ENCODE data around the gene RNF151.

The RNF151 gene

DNA sequence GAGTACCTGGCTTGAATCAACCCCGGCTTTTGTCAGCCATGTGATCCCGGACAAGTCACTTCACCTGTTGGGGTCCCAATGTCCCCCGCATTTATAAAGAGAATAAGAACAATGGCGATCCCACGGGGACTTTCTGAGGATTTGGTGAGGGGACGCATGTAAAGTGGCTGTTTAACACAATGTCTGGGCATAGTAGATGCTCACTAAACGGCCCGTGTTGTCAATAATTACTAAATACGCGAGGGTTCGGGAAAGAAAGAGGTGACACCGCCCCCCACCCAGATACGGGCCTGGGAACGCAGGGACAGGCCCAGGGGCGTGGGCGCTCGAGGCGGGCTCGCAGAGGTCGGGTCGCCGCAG is 24.9 kb downstream of the RNF151 start:
- DNase-seq (ENCODE audit: low read depth in 2 of 2) = no peak

DNA sequence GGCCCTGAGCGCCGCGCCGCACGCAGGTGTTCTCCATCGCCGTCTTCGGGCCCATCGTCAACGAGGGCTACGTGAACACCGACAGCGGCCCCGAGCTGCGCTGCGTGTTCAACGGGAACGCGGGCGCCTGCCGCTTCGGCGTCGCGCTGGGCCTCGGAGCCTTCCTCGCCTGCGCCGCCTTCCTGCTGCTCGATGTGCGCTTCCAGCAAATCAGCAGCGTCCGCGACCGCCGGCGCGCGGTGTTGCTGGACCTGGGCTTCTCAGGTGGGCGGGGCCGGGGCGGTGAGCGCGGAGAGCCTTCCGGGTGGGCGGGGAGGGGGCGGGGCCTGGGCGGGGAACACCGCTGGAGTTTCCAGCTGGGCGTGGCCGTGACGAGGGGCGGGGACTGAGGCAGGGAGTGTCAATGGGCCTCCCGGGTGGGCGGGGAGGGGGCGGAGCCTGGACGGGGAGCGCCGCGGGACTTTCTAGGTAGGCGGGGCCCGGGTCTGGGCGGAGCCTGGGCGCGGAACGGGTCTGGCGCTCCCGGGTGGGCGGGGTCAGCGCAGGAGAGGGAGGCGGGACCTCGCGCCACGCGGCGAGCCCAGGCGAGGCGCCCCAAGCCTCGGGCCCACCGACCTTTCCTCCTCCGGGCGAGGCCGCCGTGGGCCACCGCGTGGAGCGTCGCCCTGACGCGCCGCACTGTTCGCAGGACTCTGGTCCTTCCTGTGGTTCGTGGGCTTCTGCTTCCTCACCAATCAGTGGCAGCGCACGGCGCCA is 25.5 kb downstream of the RNF151 start:
- peak; percentile 97 for DNase-seq (ENCODE audit: low read depth in 2 of 2)

GRCh38 chr16:1992704-1993317 is 26.2 kb downstream of the RNF151 start:
- DNase-seq (ENCODE audit: low read depth in 2 of 2) = no peak

GRCh38 chr16:1993731-1994131 is 27.1 kb downstream of the RNF151 start:
- no peak for DNase-seq (ENCODE audit: low read depth in 2 of 2)

DNA sequence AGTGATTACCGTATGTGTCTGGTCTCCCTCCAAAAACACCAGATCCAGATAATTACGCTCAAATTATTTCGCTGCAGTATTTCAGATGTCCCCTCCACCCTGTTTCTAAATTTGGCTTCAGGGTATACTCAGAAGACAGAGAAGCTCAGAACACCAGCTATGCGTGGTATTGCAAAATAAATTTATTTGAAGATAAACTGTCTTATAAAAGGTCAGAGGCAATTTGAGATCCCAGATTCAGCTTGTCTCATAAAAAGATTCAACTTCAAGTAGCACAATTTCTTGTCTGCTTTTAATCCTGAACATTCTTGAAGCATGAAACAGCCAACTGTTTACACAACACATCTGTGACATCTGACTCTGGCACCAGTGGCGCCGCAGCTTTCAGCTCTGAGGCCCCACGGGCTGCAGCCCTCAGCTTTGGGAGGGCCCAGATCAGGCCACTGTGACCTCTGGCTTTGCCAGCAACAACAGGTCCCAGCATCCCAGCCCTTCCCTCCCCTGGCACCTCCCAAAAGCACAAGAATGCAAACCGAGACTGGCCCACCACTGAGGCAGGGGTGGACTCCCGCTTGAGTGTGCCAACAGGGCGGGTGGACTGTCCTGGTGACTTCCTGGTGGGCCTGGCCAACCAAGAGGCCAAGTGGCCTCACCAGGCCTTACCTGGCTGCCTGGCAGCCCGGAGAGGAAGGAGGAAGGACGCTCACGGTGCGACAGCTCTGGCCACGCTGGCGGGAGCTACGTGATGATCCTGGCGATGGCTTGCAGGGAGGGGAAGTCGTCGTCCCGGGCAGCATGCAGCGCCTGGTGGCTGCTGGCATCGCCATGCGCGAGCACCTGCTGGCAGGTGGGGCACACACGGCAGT is 31.1 kb downstream of the RNF151 start:
- DNase-seq (ENCODE audit: low read depth in 2 of 2) = no peak

- DNase-seq (ENCODE audit: low read depth in 2 of 2) = no peak
Measured at GRCh38 chr16:1998360-1998835, 31.7 kb downstream of the RNF151 start.

DNA sequence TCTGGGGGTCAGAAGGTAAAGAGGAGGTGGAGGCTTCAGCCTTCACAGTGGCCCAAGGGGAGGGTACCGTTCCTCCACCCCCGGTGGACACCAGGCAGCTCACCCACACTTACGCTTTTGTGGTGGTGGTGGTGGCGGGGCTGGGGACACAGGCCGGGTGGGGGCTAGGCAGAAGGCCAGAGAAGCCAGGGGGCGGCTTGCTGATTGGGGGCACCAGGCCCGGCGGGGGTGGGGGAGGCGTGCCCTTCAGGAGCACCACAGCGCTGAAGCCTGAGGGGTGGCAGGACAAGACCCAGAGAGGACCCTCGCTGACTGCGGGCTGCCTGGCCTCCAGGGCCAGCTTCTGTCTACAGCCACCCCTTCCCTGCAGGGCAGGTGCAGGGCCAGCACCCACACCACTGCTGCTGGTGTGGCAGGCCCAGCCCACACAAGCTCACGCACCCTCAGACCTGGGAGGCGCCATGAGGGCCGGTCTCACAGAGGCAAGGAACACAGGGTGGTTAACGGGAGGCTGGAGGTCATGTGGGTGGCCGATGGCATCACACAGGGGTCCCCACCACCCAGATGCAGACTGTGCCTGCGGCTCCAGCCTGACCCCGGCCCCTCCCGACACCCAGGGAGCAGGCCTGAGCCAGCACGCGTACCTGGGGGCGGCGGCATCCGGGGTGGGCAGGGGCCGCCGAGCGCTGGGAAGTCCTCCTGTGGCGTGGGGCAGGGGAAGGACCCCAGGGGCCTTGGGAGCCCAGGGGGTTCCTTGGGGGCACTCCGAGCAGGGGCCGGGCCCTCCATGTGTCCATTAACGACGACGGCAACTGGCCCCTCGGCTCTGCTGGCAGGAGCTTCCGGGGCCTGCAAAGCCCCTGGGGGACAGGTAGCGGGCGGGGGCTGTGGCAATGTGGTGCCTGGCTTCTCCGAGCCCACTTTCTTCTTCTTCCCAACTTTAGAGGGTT is 32.5 kb downstream of the RNF151 start:
- no peak for DNase-seq (ENCODE audit: low read depth in 2 of 2)

GRCh38 chr16:1999866-2000514 is 33.3 kb downstream of the RNF151 start:
- DNase-seq (ENCODE audit: low read depth in 2 of 2) = no peak

DNA sequence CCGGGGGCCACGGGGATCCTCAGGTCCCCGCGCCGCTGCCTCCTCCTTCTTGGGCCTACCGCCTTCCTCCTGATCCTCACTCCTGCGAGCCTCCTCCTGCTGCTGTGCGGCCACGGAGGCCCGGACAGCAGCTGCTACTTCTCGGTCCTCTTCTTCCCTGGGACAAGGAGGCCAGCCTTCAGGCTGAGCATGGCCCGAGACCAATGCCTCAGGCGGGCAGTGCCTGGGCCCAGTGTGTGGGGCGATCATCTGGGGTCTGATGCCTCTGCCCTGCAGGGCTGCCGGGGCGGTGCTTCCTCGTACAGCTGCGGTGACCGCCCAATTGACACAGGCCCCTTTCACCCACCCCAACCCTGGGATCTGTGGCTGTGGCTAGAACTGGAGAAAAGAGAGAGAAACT is 34.4 kb downstream of the RNF151 start:
- no peak for DNase-seq (ENCODE audit: low read depth in 2 of 2)

DNA sequence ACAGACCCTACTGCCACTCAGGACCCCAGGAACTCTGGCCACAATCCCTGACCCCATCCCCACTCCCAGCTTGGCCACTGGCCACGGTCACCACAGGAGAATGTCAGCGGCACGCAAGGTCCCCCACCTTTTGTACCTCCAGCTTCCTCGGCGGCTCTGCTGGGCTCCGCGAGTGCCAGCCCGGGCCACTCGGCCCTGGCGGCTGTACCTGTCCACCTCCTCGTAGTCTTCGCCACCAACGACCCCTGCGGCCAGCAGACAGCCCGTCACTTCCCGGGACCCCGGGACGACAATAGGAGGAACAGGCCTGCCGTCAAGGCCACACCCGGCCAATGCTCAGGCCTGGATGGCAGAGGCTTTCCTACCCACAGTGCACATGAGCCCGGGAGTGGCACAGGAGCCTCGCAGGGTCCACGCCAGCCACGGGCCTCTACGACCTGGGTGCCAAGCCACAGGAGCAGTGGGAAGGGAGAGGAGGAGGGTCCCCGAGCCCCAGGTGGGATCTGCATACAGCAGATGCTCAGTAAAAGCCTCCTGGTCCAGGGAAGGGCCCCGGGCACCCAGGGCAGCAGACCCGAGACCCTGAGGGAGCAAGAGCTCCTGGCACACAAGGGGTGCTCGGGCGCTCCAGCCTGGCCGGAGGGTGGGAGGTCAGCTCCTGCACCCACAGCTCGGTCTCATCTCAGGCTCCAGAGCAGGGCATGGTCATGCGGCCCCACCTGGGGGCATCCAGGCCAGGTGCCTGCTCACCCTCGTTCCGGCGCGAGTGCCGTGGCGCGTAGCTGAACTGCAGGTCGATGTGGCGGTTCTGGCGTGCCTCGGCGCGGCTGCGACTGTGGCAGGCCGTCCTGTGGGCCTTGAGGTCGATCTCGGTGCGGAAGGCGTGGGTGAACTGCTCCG is 35.0 kb downstream of the RNF151 start:
- DNase-seq (ENCODE audit: low read depth in 2 of 2) = no peak

GRCh38 chr16:2002406-2003230 is 36.0 kb downstream of the RNF151 start:
- DNase-seq (ENCODE audit: low read depth in 2 of 2) = no peak

DNA sequence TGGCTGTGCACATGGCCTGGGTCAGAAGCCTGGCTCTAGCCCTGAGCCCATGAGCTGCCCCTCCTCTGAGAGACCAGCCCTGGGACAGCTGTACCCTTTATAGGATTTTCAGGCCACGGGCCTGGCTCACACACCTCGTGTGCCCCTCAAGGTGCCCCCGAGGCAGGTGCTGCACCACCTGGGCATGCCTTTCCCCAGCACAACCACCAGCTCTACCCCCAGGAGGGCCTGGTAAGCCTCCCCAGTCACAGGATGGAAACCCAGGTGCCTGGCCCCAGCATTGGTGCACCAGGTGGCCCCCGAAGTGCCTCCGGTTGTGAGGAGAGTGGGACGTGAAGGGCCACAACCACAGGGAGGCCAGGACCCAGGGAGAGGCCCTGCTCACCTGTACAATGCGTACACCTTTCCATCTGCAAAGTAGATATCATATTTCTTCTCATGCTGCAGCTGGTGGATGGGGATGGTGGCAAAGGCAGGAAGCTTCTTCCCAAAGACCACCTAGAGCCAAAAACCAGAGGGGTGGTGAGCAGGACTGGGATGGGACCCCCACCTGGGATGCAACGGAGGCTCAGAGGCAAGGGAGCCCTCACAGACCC is 36.7 kb downstream of the RNF151 start:
- no peak for DNase-seq (ENCODE audit: low read depth in 2 of 2)

- DNase-seq (ENCODE audit: low read depth in 2 of 2) = peak; percentile 55 to 72
Measured at GRCh38 chr16:2003827-2004641, 37.4 kb downstream of the RNF151 start.

- no peak for DNase-seq (ENCODE audit: low read depth in 2 of 2)
Measured at GRCh38 chr16:2004795-2005517, 38.3 kb downstream of the RNF151 start.

DNA sequence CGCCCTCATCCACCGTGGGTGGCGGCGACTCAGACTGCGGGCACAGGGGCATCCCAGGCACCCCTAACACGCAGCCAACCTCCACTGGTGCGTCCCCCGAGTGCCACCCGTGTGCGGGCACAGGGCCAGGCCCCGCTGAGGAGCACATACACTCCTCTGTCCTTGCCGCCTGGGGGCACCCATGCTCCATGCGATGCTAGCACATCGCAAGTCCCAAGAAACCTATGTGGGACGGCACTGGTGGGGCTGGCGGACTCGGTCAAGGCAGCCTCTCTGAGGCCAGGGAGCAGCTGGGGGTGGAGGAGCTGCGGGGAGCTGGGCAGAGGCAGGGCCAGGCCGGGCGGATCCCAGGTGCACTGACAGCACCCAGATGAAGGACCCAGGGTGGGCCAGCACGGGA is 39.0 kb downstream of the RNF151 start:
- DNase-seq (ENCODE audit: low read depth in 2 of 2) = no peak

DNA sequence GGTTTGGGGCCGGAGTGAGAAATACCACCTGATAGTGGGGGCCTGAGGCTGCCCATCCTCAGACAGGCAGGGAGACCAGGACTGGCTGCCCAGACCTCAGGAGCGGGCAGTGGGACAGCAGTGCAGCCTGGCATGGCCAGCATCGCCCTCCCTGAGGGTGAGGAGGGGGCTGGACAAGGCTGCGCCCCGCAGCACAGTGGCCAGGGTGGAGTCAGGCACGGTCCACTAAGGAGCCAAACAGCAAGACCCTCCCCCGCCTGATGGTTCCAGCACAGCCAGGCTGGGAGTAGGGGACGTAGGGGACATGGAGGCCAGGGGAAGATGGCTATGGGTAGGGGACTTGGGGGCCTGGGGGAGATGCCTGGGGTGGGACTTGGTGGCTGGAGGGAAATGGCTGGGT is 39.7 kb downstream of the RNF151 start:
- no peak for DNase-seq (ENCODE audit: low read depth in 2 of 2)

Data from stimulated activated CD8-positive, alpha-beta memory T cell treated with anti-CD3 and anti-CD28 coated beads, Interleukin-7, amount 100 ng/mL, for 4 hours (primary cell).